Superior temporal gyrus (tissue), 1 donor: ENCODE data around the gene NET1.

Experiments
- DNase-seq: peaks from one replicate; pipeline ENCODE4 v3.0.0-alpha.2; 2016; ENCODE audit errors: extremely low spot score

Gene NET1

DNA sequence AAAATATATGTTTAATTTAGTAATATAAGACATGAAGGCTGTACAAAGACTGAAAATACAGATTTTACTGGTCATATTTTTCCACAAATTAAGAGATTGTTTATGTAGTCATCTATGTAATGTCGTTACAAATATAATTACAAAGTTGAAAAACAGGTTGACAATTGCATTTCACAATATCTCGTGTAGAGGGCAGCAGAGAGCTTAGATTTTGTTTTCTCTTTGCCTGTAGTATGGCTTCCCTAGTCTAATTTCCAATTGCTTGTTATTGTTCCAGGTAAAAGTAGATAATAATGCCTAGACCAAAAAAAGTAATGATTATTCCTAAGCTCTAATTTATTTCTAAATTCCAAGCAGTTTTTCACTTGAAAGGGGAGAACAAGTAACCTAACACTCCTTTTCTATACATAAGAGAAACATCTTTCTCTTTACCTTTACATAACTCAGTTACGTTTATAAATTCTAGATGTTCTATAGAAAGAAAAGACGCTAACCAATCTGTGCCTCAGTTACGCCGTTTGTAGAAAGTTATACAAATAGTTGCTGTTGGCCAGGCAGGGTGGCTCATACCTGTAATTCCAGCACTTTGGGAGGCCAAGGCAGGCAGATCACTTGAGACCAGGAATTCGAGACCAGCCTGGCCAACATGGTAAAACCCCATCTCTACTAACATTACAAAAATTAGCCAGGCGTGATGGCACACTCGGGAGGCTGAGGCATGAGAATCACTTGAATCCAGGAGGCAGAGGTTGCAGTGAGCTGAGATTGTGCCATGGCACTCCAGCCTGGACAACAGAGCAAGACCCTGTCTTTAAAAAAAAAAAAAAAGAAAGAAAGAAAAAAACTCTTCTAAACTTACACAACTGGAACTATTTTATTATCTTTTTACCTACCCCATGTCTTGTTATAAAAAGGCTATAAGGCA lies 30.0 kb downstream of the NET1 start:
- peak; percentile 90 for DNase-seq

DNA sequence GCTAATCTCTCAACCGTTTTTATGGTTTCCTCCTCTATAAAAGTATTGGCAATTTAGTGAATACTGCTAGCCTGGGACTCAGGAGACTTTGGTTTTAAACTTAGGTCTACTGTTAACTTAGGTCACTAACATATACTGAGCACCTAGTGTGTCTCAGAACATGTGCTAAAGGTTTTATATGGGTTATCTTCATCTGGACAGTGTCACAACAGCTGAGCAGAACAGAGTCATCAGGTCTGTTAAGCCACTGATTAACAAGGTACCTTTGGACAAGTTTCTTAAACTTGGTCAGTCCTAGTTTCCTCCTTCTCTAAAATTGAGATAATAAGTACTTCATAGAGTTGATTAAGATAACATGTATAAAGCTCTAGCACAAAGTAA lies 30.6 kb downstream of the NET1 start:
- no peak for DNase-seq

DNA sequence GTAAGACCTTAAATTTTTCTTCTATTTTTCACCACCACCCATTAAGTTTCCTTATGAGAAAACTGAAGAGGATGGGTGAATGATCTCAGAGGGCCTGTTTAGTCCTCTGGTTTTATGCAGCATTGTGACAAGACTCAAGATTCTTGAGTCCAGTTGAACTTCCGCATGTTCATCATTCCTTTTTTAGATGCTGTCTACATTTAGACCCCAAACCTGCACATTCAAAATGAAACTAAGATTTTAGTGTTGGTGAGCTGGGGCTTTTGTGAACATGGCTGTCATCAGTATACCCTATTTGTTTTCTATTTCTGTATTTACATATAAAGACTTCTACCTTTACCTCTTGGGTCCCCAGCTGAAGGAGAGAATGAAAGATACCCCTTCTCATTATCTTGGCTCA lies 31.1 kb downstream of the NET1 start:
- no peak for DNase-seq

DNA sequence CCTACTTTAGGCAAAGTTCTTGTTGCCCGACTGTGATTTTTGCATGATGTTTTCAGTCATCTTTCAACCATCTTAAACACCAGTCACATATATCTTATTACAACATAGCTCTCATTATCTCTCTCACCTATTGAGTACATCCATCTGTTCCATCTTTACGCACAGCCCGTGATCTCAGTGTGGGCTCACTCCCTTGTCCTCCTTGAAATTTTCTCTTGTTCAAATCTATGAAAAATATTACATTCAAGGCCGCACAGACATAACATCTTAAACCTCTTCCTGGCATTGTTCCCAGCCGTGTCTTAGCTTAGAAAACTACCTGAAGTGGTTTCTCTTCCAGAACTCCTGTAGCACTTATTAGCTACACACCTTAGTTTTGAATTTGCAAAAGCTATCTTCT lies 32.6 kb downstream of the NET1 start:
- no peak for DNase-seq

DNA sequence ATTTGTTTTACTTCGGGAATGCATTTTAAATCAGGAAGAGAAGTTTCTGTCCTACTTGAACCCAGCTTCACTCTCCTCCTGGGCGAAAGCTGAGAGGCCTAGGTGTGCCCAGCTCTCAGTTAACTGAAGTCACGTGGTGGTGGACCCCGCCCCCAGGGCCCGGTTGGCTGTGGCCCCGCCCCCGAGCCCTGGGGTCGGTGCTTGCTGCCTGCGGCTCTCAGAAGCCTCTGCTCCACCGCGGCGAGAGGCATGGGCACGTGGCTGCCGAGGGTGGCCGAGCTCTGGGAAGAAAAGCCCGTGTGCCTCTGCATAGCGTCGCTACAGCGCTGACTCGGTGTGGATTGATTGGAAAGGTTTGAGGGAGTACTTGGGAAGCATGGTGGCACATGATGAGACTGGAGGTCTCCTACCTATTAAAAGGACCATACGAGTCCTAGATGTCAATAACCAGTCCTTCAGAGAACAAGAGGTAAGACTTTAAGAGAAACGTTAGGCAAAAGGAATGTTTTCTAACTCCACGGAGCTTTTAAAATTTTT lies 34.1 kb downstream of the NET1 start:
- DNase-seq: no peak

DNA sequence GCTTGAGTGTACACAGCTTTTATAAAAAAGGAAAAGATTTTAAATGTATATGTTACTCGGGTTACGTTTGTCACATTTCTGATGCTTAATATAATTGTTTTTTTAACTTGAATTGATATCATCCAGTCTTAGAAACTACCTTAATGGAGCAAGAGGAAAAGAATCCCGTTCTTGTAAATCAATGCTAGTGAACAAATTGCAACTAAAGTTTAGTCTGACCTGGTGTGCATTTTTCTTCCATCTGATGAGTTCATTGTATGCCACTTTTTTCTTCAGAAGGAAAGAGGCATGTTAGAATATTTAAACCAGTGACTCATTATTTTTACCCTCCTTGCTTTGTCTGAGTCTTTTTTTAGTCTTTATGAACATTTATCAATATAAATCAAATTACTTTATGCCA lies 34.7 kb downstream of the NET1 start:
- no peak for DNase-seq

DNA sequence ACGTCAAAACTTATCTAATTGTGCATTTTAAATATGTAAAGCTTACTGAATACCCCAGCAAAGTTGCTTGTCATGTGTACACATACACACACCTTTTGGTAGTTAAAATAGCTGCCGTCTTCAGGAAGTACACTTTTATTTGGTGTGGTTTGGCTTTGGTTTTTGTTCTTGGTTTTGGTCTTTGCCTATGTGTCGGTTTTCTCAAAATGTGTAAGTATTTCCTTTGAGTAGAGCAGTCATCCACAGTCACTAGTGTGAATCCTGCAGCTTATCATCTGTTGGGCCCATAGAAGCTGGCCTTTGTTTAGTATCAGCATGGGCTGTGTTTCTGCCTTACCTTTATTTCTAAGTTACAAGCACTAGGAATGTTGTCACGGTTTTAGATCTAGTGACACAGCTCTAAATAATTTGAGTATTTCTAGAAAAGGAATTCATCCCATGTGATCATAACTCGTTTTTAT lies 35.3 kb downstream of the NET1 start:
- no peak for DNase-seq

DNA sequence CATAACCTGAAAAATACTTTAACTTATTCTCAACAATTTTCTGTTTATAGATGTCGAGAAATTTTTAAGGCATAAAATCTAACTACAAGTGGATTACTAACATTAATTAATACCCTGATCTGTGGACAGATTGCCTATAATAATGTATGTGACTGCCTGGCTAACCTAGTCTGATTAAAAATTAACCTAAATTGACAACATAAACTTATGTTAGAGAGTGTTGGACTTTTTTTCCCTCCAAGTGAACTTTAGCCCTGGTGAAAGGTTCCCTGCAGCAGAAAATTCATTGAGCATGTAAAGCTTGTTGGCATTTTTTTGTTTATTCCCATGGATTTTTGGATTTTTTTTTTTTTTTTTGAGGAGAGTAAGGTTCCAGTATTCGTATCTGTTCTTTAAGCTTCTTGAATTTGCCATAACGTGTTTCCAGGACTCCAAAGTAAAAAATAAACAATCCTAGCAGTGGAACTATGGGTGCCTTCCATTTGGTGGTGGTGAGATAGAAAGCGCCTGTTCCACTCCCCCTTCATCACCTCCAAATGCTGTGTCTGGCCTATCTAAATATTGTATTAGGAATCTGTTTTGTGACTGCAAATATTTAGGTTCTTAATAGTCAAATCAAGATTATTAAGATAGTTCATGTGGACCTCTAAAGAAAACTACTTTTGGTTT lies 36.1 kb downstream of the NET1 start:
- DNase-seq: no peak

DNA sequence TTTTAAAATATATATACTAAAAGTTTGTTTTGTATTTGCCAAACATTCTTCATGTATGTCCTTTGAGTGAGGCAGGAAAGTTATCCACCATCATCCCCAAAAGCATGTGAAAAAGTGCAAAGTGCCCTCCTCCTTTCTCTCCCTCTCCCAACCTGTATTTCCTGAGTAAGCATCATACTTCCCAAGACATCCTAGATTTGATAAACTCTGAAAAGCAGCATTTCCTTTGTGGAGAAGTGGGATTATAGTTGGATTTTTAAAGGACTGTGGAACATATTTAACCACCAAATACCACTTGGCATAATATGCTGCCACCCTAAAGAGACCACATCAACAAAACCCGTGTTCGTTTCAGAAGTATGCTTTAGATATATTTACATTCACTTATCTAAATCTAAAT lies 36.9 kb downstream of the NET1 start:
- DNase-seq: no peak

DNA sequence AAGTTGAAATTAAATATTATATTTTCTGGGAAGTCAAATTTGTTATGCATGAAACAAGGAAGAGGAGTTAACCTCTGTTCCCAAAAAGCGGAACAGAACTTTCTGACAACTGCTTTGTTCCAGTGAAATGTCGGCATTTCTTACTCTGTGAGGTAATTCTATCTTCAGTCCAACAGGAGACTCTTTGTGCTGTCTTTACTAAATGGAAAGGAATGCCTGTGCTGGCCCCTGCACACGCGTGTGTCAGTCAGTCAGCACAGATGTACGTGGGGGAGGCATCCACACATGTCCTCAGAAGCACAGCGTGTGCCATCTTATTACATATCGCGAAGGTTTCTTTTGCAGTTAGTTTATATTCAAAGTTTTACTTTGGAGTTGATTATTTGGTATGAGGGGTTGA lies 37.5 kb downstream of the NET1 start:
- DNase-seq: no peak

DNA sequence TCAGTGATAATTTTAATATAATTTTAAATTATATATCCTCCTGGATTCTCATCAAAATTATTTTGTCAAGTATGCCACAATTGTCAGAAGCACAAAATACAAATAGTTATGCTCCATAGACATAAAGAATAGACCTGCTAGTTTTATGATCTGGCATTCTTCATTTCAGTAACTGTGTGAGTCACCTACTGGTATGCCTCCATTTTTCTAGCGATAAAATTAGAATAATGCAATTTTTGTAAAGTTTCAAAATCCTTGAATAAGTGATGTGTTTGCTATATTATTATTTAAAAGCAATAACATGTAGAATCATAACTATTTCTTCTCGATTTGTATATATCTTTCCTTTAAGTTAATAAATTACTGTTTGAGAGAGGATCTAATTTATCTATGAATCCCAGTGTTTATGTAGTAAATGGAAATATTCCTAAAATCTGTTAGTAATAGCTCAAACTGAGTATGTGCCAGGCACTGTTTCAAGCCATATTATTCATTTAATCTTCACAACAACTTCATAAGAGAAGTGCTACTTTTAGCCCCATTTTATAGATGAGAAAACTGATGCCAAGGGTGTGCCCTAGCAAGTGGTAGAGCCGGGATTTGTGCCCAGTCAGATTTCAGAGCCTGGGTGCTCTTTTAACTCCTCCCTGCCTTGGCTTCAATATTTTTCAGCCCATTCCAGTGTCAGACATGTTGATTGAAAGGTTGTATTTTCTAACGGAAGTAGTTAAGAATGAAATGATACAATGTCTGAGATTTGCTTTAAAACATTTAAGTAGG lies 38.4 kb downstream of the NET1 start:
- DNase-seq: no peak

DNA sequence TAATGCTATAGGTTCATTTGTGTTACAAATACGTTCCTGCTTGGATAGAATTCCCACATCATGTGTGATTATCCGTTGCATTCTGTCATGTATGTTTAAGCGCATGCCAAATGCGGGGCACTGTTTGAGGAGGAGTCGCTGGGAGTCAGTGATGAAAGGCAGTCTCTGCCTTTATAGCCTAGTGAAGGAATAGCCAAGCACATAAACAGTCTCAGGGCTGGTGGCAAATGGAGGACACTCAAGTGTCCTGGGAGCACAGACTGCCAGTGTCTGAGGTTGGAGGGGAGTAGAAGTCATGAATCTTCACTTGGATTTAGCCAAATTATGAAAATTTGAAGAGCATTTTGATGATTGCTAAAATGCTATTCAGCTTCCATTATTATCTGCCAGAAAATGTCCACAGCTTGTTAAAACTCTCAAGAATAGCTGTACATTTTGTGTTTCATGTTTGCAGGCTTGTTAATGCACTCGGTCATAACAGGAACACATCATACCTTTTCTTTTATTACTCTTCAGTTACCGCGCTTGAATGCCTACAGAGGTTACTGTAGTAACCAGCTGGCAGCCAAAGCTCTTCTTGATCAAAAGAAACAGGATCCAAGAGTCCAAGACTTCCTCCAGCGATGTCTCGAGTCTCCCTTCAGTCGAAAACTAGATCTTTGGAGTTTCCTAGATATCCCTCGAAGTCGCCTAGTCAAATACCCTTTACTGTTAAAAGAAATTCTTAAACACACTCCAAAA lies 41.6 kb downstream of the NET1 start:
- no peak for DNase-seq

DNA sequence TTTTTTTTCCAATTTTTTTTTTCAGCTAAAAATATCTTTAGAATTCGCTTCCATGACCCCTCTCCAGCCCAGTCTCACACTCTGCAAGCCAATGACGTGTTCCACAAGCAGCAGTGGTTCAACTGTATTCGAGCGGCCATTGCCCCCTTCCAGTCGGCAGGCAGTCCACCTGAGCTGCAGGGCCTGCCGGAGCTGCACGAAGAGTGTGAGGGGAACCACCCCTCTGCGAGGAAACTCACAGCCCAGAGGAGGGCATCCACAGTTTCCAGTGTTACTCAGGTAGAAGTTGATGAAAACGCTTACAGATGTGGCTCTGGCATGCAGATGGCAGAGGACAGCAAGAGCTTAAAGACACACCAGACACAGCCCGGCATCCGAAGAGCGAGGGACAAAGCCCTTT lies 44.2 kb downstream of the NET1 start:
- no peak for DNase-seq

DNA sequence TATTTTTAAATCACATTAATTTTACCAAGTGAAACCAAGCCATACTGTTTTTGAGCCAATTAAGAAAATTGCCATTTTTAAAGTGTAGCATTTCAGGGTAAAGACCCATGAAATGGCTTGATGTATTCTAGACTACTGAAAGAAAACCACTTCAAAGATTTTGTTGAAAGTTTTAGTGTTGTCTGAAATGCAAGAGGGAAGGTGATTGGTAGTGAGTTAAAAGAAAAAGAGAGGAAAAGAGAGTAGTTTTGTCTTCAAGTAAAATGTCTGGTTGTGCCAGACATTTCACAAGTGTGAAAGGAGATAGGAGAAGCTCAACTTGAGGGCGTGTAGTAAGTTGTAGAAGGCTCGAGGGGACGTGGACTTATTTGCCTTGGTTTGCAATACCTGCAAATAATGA lies 45.4 kb downstream of the NET1 start:
- DNase-seq: no peak

DNA sequence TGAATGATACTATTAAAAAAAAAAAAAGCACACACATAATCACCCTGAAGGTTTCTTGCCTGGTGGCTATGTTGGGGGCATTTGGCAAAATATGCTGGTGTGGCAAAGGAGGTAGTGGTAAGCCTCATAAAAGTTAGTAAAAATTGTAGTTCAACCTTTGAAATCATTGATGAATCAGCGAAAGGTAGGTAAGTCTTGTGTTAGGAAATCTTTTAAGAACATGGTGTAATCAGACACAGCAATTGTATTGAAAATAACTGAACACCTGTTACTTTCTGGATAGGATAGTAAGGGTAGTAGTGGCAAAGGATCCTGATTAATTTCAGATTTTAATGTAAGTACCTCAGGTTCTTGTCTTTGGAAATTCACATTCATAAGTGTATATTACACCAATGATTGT lies 46.1 kb downstream of the NET1 start:
- no peak for DNase-seq

DNA sequence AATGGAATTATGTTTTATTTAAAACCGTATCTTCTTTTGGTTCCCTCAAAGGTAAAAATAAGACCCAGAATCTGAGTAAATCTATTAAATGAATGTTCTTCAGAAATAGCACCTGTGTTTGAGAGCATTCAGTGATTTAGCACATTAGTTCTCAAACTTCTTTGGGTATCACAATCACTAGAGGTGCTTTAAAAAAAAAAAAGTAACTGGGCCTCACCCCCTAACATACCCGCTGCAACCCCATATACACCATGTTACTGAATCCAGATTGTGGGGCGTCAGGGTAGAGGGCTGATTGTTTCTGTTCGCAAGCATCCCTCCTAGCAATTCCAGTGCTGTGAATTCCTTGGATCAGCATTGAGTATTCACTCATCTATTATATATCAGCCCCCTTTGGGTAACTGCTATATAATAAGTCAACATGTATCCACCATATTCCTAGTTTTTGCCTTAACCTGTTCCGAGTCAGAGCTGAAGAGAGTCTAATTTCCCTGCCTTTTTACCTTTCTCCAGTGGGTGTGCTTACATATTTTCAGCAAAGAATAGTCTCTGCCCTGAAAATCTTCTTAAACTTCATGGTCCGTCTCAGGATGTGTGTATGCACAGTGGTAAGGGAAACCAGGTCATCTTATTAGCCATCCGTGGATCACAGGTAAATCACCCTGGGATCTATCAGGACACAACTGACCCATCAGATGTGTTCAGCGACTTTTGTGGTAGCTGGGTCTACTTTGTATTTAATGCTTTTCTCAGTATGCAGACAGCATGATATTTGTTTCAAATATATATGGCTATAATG lies 46.8 kb downstream of the NET1 start:
- no peak for DNase-seq

DNA sequence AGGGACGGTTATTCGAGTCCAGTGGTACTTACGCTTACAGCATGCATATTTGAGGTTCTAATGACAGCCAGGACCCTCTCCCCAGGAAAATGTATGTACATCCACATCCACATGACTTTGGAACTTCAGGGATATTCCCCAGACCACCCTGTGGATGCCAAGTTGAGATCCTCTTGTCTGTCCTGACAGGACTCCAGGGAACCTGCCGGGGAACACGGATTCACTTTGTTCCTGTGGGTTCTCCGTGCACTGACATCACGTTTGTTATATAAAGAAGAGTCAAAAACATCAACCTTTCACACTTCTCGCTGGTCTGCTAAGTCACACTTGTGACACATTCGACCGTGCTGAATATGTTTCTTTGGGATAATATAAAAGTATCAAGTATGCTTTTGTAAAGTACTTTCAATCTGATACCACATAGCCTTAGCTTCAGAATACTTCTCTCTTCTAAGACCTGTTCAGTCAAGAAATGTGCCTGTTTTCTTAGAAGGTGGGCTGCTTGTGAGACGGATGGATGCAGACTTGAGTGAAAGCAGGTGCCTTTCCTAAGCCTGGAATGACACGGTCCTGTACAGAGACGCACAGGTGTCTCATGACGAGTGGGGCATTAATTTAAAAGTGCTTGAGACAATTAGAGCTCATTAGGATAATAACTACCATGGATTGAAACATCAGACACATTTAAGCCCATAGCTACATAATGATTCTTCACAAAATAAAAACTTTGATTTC lies 48.3 kb downstream of the NET1 start:
- DNase-seq: no peak

DNA sequence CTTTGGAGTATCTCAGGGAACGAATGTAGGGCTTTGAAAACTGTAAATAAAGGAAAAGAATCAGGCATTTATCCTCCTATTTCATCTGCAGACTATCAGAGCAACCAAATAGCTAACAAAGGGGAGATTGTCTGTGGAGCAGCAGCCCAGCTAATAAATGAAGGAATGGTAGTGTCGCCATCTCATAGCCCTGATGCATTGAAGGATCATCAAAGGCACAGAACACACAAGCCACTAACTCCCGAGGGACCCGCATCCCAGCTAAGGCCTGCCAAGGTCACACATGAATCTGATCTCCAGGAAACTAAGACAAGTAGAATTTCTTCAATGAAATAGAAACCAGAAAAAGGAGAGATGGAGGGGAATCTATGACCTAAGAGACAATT lies 48.8 kb downstream of the NET1 start:
- no peak for DNase-seq

DNA sequence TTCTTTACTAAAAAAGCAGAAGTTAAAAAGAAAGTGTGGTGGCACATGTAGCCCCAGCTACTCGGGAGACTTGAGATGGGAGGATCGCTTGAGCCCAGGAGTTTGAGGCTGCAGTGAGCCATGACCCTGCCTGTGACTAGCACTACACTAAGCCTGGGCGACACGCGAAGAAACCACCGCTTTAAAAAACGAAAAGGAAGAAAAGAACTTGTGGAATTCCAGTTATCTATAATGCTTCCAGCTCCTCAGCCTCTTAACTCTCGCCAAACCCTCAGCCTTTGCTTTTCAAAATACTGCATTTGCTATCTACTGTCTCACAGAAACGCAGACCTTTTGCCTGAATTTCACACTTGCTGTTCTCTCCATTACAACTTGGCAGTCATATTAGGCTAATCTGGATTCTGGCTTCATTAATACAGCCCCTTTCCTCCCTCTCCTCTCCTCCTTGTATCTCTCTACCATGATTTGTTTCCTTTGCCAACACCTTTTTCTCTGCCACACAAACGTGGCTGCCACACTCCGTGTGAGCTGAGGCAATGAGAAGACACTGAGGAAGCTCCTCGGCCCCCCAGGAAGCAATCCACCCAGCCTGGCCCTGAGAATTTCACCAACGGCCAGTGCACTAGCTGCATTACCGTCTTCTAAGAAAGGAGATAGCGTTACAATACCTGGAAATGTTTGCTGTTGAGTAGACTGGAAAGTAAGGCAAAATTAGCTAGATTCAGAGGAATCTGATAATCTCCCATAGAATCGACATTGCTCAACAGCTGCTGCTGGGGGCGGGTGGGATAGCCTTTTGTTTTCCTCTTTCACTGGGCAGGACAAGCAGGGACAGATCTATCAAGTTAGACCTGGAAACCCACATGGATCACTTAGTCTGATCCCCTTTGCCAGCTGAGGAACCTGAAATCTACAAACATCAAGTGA lies 49.8 kb downstream of the NET1 start:
- no peak for DNase-seq
